HCT116 (cell line): Measurements from ENCODE around the gene TNIK. TPM values are rescaled to one million over a fixed set of nuclear protein-coding genes. Genes with fewer than 3 reads are reported as not detected.

Experiments used
- ATAC-seq: fragments of 200-7000 bp; cut with Tn5 transposase; 2 replicates; pipeline ENCODE4 v1.9.1; 2020; ENCODE audit warnings: mild to moderate bottlenecking, moderate library complexity
- BruUV-seq: library from RNA; stranded (reverse); fragments of 400-500 nt; replicated peaks from 2 replicates; lab custom pipeline; 2021; lab: Mats Ljungman, UMichigan
- CTCF ChIA-PET: fragments of 300-600 bp; sonication (Branson Sonifier 250); formaldehyde crosslinking; loops from one replicate; lab custom pipeline; 2021; ENCODE audit warnings: antibody characterized with exemption; lab: Charles Lee
- POLR2A ChIA-PET: fragments of 300-600, 350-600 bp; sonication (Branson Sonifier 250); formaldehyde crosslinking; loops from one replicate; lab custom pipeline; 2021; ENCODE audit warnings: antibody characterized with exemption; lab: Charles Lee
- RAD21 ChIA-PET, 2 experiments: fragments of 300-600 bp; sonication (Branson Sonifier 250); formaldehyde crosslinking; loops; one replicate each; lab custom pipeline; 2023; ENCODE audit warnings: low total read pairs in 2 of 2; ENCODE audit not compliant: uncharacterized antibody in 2 of 2, unreplicated experiment in 2 of 2, low non-redundant PET in 1 of 2; lab: Charles Lee
- DNase-seq: peaks from one replicate; pipeline ENCODE4 v3.0.0-alpha.2; 2010; ENCODE audit warnings: low read depth, low spot score
- H2AFZ ChIP-seq: fragments of 200-600 bp; shearing (Covaris generic), sonication (generic); 2 replicates; pipeline ENCODE4 v1.6.1; 2017; ENCODE audit warnings: low read depth, mixed run types, mixed read lengths, antibody characterized with exemption, low read length; ENCODE audit not compliant: poor library complexity, severe bottlenecking
- H3K27ac ChIP-seq: 2 replicates; pipeline ENCODE4 v1.5.1; 2012; ENCODE audit warnings: low read depth, low read length
- H3K27me3 ChIP-seq: fragments of 200-600 bp; sonication (generic); 2 replicates; pipeline ENCODE4 v1.6.1; 2016; ENCODE audit warnings: mixed run types, low read length, mixed read lengths; ENCODE audit not compliant: insufficient read depth
- H3K36me3 ChIP-seq, 2 experiments: fragments of 200-500 bp in 1 of 2; fragments of 200-600 bp in 1 of 2; sonication (Bioruptor generic) in 1 of 2; sonication (generic) in 1 of 2; 2 replicates each; pipeline versions ENCODE4 v1.5.1 to v1.6.1; 2014 to 2016; ENCODE audit warnings: low read length in 2 of 2, inconsistent platforms in 1 of 2, mixed read lengths in 1 of 2, mixed run types in 1 of 2; ENCODE audit not compliant: insufficient read depth in 2 of 2, control insufficient read depth in 1 of 2
- H3K4me1 ChIP-seq, 2 experiments: fragments of 200-600 bp in 1 of 2; sonication (generic) in 1 of 2; 2 replicates each; pipeline versions ENCODE4 v1.5.1 to v1.6.1; 2012 to 2017; ENCODE audit warnings: low read length in 2 of 2, inconsistent platforms in 1 of 2, mild to moderate bottlenecking in 1 of 2, mixed read lengths in 1 of 2, mixed run types in 1 of 2, moderate library complexity in 1 of 2; ENCODE audit not compliant: insufficient read depth in 2 of 2, control insufficient read depth in 1 of 2
- H3K4me2 ChIP-seq: fragments of 200-600 bp; sonication (generic); 2 replicates; pipeline ENCODE4 v1.6.1; 2017; ENCODE audit warnings: mixed run types, low read length, mixed read lengths
- H3K4me3 ChIP-seq, 2 experiments: fragments of 200-600 bp in 1 of 2; sonication (generic) in 1 of 2; replicated peaks in 1 of 2; 2 replicates each; pipeline ENCODE4 v1.5.1; 2011 to 2016; ENCODE audit warnings: low read length in 2 of 2, control low read depth in 1 of 2, low read depth in 1 of 2, mild to moderate bottlenecking in 1 of 2, mixed read lengths in 1 of 2, mixed run types in 1 of 2
- H3K79me2 ChIP-seq: fragments of 200-600 bp; sonication (generic); 2 replicates; pipeline ENCODE4 v1.6.1; 2017; ENCODE audit warnings: mild to moderate bottlenecking, mixed run types, low read length, moderate library complexity, mixed read lengths; ENCODE audit not compliant: insufficient read depth
- H3K9ac ChIP-seq: fragments of 200-600 bp; sonication (generic); 2 replicates; pipeline ENCODE4 v1.6.1; 2016; ENCODE audit warnings: low read length, mixed read lengths
- H3K9me2 ChIP-seq: fragments of 200-600 bp; sonication (generic), shearing (Covaris generic); 2 replicates; pipeline ENCODE4 v1.6.1; 2017; ENCODE audit warnings: mixed run types, mild to moderate bottlenecking, moderate library complexity; ENCODE audit not compliant: insufficient read depth
- H3K9me3 ChIP-seq, 2 experiments: fragments of 200-500 bp in 1 of 2; fragments of 200-600 bp in 1 of 2; sonication (Bioruptor generic) in 1 of 2; sonication (generic) in 1 of 2; 2 replicates each; pipeline ENCODE4 v1.6.1; 2014 to 2017; ENCODE audit warnings: low read length in 2 of 2, mixed read lengths in 2 of 2, inconsistent platforms in 1 of 2, low read depth in 1 of 2, mild to moderate bottlenecking in 1 of 2, mixed run types in 1 of 2, moderate library complexity in 1 of 2; ENCODE audit not compliant: control insufficient read depth in 1 of 2, insufficient read depth in 1 of 2
- H4K20me1 ChIP-seq: fragments of 200-600 bp; sonication (generic), shearing (Covaris generic); 2 replicates; pipeline ENCODE4 v1.6.1; 2017; ENCODE audit warnings: mixed run types, mild to moderate bottlenecking, moderate library complexity; ENCODE audit not compliant: insufficient read depth
- ATF3 ChIP-seq: IDR thresholded peaks from 2 replicates; pipeline ENCODE4 v1.6.1; 2012
- CBX3 ChIP-seq: IDR thresholded peaks from 2 replicates; pipeline ENCODE4 v1.6.1; 2012; ENCODE audit warnings: low read depth
- CTCF ChIP-seq, 3 experiments: fragments of 200-600 bp in 1 of 3; sonication (generic) in 1 of 3; IDR thresholded peaks in 2 of 3; conservative IDR thresholded peaks in 1 of 3; 2 replicates each; pipeline ENCODE4 v1.5.1; 2012 to 2017; ENCODE audit warnings: low read depth in 2 of 3, low read length in 2 of 3, antibody characterized with exemption in 1 of 3, borderline replicate concordance in 1 of 3, control low read depth in 1 of 3, mild to moderate bottlenecking in 1 of 3, mixed read lengths in 1 of 3, mixed run types in 1 of 3, moderate library complexity in 1 of 3; ENCODE audit not compliant: insufficient read depth in 1 of 3
- EGR1 ChIP-seq: IDR thresholded peaks from 2 replicates; pipeline ENCODE4 v1.6.1; 2012; ENCODE audit warnings: low read depth
- ELF1 ChIP-seq: IDR thresholded peaks from 2 replicates; pipeline ENCODE4 v1.6.1; 2012; ENCODE audit warnings: low read depth, borderline replicate concordance
- EZH2 ChIP-seq: fragments of 200-600 bp; sonication (generic); IDR thresholded peaks from 2 replicates; pipeline ENCODE4 v1.6.1; 2017; ENCODE audit warnings: antibody characterized with exemption, mixed run types
- EZH2phosphoT487 ChIP-seq: fragments of 200-600 bp; IDR thresholded peaks from 2 replicates; pipeline ENCODE4 v1.6.1; 2018; ENCODE audit warnings: antibody characterized with exemption, borderline replicate concordance
- FOSL1 ChIP-seq: IDR thresholded peaks from 2 replicates; pipeline ENCODE4 v1.6.1; 2012; ENCODE audit warnings: low read depth
- JUND ChIP-seq: IDR thresholded peaks from 2 replicates; pipeline ENCODE4 v1.6.1; 2012
- MAX ChIP-seq: IDR thresholded peaks from 2 replicates; pipeline ENCODE4 v1.6.1; 2012
- POLR2AphosphoS5 ChIP-seq: IDR thresholded peaks from 2 replicates; pipeline ENCODE4 v1.6.1; 2011; ENCODE audit warnings: mild to moderate bottlenecking, low read depth, low read length, moderate library complexity
- RAD21 ChIP-seq: IDR thresholded peaks from 2 replicates; pipeline ENCODE4 v1.6.1; 2012; ENCODE audit warnings: low read depth, mild to moderate bottlenecking
- REST ChIP-seq: IDR thresholded peaks from 2 replicates; pipeline ENCODE4 v1.6.1; 2012; ENCODE audit warnings: low read depth
- SIN3A ChIP-seq: IDR thresholded peaks from 2 replicates; pipeline ENCODE4 v1.6.1; 2012; ENCODE audit warnings: low read depth
- SRF ChIP-seq: IDR thresholded peaks from 2 replicates; pipeline ENCODE4 v1.6.1; 2012; ENCODE audit warnings: low read depth
- TCF7L2 ChIP-seq: IDR thresholded peaks from 2 replicates; pipeline ENCODE4 v1.7.0; 2011; ENCODE audit warnings: borderline replicate concordance, inconsistent platforms; ENCODE audit not compliant: insufficient read depth, insufficient read length; ENCODE audit errors: extremely low read depth
- YY1 ChIP-seq: IDR thresholded peaks from 2 replicates; pipeline ENCODE4 v1.6.1; 2011; ENCODE audit warnings: low read length, low read depth, moderate library complexity, mild to moderate bottlenecking; ENCODE audit not compliant: insufficient replicate concordance; ENCODE audit errors: extremely low read depth
- ZBTB33 ChIP-seq: IDR thresholded peaks from 2 replicates; pipeline ENCODE4 v1.6.1; 2011; ENCODE audit warnings: mild to moderate bottlenecking, low read length, moderate library complexity; ENCODE audit not compliant: insufficient replicate concordance; ENCODE audit errors: extremely low read depth
- ZFX ChIP-seq: fragments of 450-650 bp; IDR thresholded peaks from 2 replicates; pipeline ENCODE4 v1.6.1; 2017
- ZNF274 ChIP-seq: fragments of 200-500 bp; sonication (Bioruptor generic); IDR thresholded peaks from 2 replicates; pipeline ENCODE4 v1.6.1; 2014; ENCODE audit warnings: mild to moderate bottlenecking, low read depth, low read length, inconsistent platforms
- intact Hi-C: fragments of 100-400 bp; cut with micrococcal nuclease; formaldehyde crosslinking; loops from 2 replicates; pipeline ENCODE4 v1.10.0; 2022
- total RNA-seq: library from RNA; stranded (reverse); gene quantifications from one replicate; pipeline ENCODE4 v1.2.1, GENCODE V29; 2021; ENCODE audit not compliant: unreplicated experiment

TNIK gene
- total RNA-seq, 1 experiment from 2014 or later, result 24.1 TPM

- peaks cover 6 to 10% of the 10 kb centered on the region in 2 experiments; a peak in 3 of 4 replicates for H3K4me1 ChIP-seq
- H3K4me3 ChIP-seq, result no peak overlapping the region
- no peaks in the 10 kb centered on the region for H3K36me3 ChIP-seq
- H2AFZ ChIP-seq, result no peak overlapping the region
- BruUV-seq, result no TSS peak
- no peaks in the 10 kb centered on the region for H3K9me2 ChIP-seq
- no peaks in the 10 kb centered on the region for H4K20me1 ChIP-seq
- H3K4me2 ChIP-seq, result no peak overlapping the region
- ChIA-PET RAD21 (interaction anchor here in 1 of 2 experiments (0.6 to 0.7 kb wide), 2 partner anchors 70 to 123 kb away, joined by 3 to 4 read pairs; no protein-coding TSS in a partner anchor), CTCF (interaction anchor here (0.9 kb wide), 1 partner anchor 11 kb away, joined by 3 read pairs; no protein-coding TSS in a partner anchor)
- H3K27me3 ChIP-seq, result no peaks in the 10 kb centered on the region
- intact Hi-C loops, result no loop called here
- ATAC-seq, result no peak
- H3K27ac ChIP-seq, result no peak overlapping the region
- no peaks in the 10 kb centered on the region for H3K9me3 ChIP-seq
- TF ChIP-seq ATF3 (no peak), ZFX (no peak), EZH2phosphoT487 (no peak), YY1 (no peak), CBX3 (no peak), MAX (no peak), ZBTB33 (no peak), REST (no peak), JUND (no peak), EGR1 (no peak), CTCF (IDR thresholded peaks at IDR 0.05 in 2 of 3, conservative IDR thresholded peaks at IDR 0.05 in 1 of 3; ENCODE audit: borderline replicate concordance in 1 of 3, insufficient read depth in 1 of 3, low read depth in 2 of 3, low read length in 2 of 3) (no peak), TCF7L2 (no peak), POLR2AphosphoS5 (no peak), RAD21 (no peak), EZH2 (no peak), ZNF274 (no peak), SRF (no peak), ELF1 (no peak), SIN3A (no peak), FOSL1 (no peak)
- TF ChIP-seq, all 23 proteins: peak for 0
- no peak for DNase-seq
- Histone ChIP-seq H3K79me2 (no peaks in the 10 kb centered on the region), H3K9ac (no peak overlapping the region)
- POLR2A ChIA-PET, result interaction anchor here (0.6 kb wide), 1 partner anchor 8 kb away, joined by 3 read pairs; no protein-coding TSS in a partner anchor
Observed at GRCh38 chr3:171451915-171452314, 8.3 kb downstream of the TNIK start.
